ENCODE measurements around the gene NMT1. TPM values are rescaled to one million over a fixed set of nuclear protein-coding genes. Genes with fewer than 3 reads are reported as not detected.

Gene NMT1
- total and polyA plus RNA-seq, 2 of the 13 experiments (the other 11 are each of a cell fraction or from before 2014, with no cell fraction given), result 75.7 to 142 TPM

GRCh38 chr17:45060797-45061605 lies at the start of gene NMT1 (continued):
- TF ChIP-seq, protein P1, sequence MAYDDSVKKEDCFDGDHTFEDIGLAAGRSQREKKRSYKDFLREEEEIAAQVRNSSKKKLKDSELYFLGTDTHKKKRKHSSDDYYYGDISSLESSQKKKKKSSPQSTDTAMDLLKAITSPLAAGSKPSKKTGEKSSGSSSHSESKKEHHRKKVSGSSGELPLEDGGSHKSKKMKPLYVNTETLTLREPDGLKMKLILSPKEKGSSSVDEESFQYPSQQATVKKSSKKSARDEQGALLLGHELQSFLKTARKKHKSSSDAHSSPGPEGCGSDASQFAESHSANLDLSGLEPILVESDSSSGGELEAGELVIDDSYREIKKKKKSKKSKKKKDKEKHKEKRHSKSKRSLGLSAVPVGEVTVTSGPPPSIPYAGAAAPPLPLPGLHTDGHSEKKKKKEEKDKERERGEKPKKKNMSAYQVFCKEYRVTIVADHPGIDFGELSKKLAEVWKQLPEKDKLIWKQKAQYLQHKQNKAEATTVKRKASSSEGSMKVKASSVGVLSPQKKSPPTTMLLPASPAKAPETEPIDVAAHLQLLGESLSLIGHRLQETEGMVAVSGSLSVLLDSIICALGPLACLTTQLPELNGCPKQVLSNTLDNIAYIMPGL (CRISPR knock-in tag; IDR thresholded peaks at IDR 0.05; ENCODE audit: borderline replicate concordance in 1 of 2, low read depth in 1 of 2), result peak; percentile 89 to 90
- TF ChIP-seq FOXJ3 (CRISPR knock-in tag; IDR thresholded peaks at IDR 0.05; ENCODE audit: borderline replicate concordance) (peak; percentile 79; the same call in 1 of the 2 replicates), ZNF34 (CRISPR knock-in tag; IDR thresholded peaks at IDR 0.05; ENCODE audit: borderline replicate concordance) (no peak), TRIM24 (CRISPR knock-in tag; IDR thresholded peaks at IDR 0.05) (no peak), TOPORS (CRISPR knock-in tag; IDR thresholded peaks at IDR 0.05) (no peak), ZFYVE20 (CRISPR knock-in tag; IDR thresholded peaks at IDR 0.05; ENCODE audit: borderline replicate concordance, low read depth) (no peak), HOXA7 (CRISPR knock-in tag; IDR thresholded peaks at IDR 0.05) (no peak), MLXIP (CRISPR knock-in tag; IDR thresholded peaks at IDR 0.05; ENCODE audit: borderline replicate concordance) (no peak)
- TF ChIP-seq, protein P2, sequence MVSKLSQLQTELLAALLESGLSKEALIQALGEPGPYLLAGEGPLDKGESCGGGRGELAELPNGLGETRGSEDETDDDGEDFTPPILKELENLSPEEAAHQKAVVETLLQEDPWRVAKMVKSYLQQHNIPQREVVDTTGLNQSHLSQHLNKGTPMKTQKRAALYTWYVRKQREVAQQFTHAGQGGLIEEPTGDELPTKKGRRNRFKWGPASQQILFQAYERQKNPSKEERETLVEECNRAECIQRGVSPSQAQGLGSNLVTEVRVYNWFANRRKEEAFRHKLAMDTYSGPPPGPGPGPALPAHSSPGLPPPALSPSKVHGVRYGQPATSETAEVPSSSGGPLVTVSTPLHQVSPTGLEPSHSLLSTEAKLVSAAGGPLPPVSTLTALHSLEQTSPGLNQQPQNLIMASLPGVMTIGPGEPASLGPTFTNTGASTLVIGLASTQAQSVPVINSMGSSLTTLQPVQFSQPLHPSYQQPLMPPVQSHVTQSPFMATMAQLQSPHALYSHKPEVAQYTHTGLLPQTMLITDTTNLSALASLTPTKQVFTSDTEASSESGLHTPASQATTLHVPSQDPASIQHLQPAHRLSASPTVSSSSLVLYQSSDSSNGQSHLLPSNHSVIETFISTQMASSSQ (IDR thresholded peaks at IDR 0.05; ENCODE audit: low read depth), result no peak
- TF ChIP-seq, protein P2 (CRISPR knock-in tag; IDR thresholded peaks at IDR 0.05; ENCODE audit: borderline replicate concordance), result 0 out of 2 replicates have a peak, but pooled peaks have one; percentile 8
- TF ChIP-seq, protein P3, sequence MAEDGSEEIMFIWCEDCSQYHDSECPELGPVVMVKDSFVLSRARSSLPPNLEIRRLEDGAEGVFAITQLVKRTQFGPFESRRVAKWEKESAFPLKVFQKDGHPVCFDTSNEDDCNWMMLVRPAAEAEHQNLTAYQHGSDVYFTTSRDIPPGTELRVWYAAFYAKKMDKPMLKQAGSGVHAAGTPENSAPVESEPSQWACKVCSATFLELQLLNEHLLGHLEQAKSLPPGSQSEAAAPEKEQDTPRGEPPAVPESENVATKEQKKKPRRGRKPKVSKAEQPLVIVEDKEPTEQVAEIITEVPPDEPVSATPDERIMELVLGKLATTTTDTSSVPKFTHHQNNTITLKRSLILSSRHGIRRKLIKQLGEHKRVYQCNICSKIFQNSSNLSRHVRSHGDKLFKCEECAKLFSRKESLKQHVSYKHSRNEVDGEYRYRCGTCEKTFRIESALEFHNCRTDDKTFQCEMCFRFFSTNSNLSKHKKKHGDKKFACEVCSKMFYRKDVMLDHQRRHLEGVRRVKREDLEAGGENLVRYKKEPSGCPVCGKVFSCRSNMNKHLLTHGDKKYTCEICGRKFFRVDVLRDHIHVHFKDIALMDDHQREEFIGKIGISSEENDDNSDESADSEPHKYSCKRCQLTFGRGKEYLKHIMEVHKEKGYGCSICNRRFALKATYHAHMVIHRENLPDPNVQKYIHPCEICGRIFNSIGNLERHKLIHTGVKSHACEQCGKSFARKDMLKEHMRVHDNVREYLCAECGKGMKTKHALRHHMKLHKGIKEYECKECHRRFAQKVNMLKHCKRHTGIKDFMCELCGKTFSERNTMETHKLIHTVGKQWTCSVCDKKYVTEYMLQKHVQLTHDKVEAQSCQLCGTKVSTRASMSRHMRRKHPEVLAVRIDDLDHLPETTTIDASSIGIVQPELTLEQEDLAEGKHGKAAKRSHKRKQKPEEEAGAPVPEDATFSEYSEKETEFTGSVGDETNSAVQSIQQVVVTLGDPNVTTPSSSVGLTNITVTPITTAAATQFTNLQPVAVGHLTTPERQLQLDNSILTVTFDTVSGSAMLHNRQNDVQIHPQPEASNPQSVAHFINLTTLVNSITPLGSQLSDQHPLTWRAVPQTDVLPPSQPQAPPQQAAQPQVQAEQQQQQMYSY (CRISPR knock-in tag; IDR thresholded peaks at IDR 0.05), result peak; percentile 83
- TF ChIP-seq, protein P4, sequence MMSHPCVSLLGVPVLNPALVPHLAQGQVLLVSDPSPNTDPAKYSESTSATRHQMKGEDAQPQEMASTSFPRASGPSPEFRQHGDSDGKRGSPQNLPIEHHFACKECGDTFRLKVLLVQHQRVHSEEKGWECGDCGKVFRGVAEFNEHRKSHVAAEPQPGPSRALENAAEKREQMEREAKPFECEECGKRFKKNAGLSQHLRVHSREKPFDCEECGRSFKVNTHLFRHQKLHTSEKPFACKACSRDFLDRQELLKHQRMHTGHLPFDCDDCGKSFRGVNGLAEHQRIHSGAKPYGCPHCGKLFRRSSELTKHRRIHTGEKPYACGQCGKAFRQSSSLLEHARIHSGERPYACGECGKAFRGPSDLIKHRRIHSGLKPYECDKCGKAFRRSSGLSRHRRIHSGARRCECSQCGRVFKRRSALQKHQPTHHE (CRISPR knock-in tag; IDR thresholded peaks at IDR 0.05; ENCODE audit: borderline replicate concordance), result no peak; the same call in 1 of the 2 replicates

Measured in HepG2 (cell line).